ENCODE data around the gene TMEM144. TPM values are rescaled to one million over a fixed set of nuclear protein-coding genes. Genes with fewer than 3 reads are reported as not detected.
"Not testable (repeated sequence)": the region's sequence is repeated elsewhere in the genome, so short reads cannot be mapped to it uniquely, and the experiment has no call there.

Gene TMEM144
- total and polyA plus RNA-seq, 4 donors: 5.2 to 18.9 (median 12.2) TPM

DNA sequence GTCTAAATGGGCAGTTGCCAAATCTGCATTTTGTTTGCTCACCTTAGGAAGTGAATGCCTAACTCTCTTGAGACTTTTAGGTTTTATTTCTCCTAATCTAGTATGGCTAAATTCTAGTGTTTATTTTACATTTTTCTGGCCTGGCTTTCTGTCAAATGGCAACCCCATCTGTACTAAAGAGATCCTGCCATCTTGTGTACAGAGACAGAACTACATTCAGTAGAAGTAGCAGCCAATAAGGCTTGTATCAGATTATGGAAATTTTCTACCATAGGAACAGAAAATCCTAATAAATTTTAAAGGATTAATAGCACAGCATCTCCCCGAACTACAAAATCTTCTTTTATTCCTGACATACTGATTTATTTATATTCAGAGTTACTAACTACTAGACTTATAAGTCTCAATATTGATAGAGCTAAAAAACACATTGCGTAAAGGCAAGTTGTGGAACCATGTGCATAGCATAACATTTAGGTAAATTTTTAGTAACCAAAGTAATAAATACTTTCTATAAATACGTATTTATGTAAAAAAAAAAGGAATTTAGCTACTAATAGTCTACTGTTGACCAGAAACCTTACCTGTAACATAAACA lies 45.5 kb downstream of the TMEM144 start:
- Histone ChIP-seq H3K4me3 (ENCODE audit: low read length in 2 of 2) (no peak overlapping the region), H3K9me3 (ENCODE audit: control insufficient read depth, low read length) (no peaks in the 10 kb centered on the region), H3K27ac (ENCODE audit: low read depth in 1 of 2, low read length in 2 of 2) (no peak overlapping the region), H3K27me3 (ENCODE audit: control insufficient read depth in 1 of 2, insufficient read depth in 2 of 2, low read length in 1 of 2) (no peaks in the 10 kb centered on the region), H3K36me3 (ENCODE audit: control insufficient read depth in 1 of 2, insufficient read depth in 2 of 2, low read length in 1 of 2) (no peaks in the 10 kb centered on the region), H3K4me1 (ENCODE audit: control insufficient read depth in 1 of 2, insufficient read depth in 2 of 2, low read length in 2 of 2) (no peaks in the 10 kb centered on the region)
- peak; percentile 77 for ATAC-seq (ENCODE audit: low FRiP score)
- intact Hi-C loops (cut with DNase I): loop anchor here (2.0 kb wide), 1 partner anchor 263 kb away; no protein-coding TSS in a partner anchor
- no peak for DNase-seq
- WGBS, 2 donors: 36 to 40% methylated on average over 3 of the region's 3 CpGs

DNA sequence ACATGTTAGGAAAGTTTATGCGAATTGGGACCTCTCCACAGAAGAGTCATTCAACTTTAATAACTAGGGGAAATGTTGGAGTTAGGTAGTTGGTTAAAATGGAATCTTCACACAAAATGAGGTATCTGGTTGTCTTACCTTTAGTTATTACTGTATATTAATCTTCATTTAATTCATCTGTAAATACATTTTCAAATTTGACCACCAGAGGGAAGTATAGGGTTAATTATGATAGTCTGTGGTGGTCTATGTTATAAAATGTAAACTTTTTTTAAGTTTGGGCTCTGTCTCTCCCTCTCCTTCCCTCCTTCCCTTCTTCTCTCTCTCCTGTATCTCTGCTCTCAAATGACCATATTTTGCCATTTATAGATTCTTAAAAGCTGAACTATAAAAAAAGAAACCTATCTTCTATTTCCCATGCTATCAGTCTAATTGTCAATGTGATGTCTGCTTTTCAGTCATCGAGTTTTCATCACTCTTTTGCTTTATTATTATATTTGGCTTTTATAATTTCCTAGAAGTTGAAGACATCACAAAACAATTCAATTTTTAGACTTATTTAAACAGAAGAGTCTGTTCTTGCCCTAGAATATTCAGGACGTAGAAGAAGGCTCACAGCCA lies 49.8 kb downstream of the TMEM144 start:
- Histone ChIP-seq H3K4me1 (ENCODE audit: control insufficient read depth in 1 of 2, insufficient read depth in 2 of 2, low read length in 2 of 2) (no peaks in the 10 kb centered on the region), H3K9me3 (ENCODE audit: control insufficient read depth, low read length) (no peaks in the 10 kb centered on the region), H3K4me3 (ENCODE audit: low read length in 2 of 2) (peak overlapping the region in 1 of 2 donors; percentile 34), H3K27ac (ENCODE audit: low read depth in 1 of 2, low read length in 2 of 2) (no peak overlapping the region), H3K27me3 (ENCODE audit: control insufficient read depth in 1 of 2, insufficient read depth in 2 of 2, low read length in 1 of 2) (no peaks in the 10 kb centered on the region), H3K36me3 (ENCODE audit: control insufficient read depth in 1 of 2, insufficient read depth in 2 of 2, low read length in 1 of 2) (no peaks in the 10 kb centered on the region)
- intact Hi-C loops (cut with DNase I): loop anchor here (1.0 to 2.0 kb wide), 2 partner anchors 365 kb away; no protein-coding TSS in a partner anchor
- DNase-seq: no peak
- ATAC-seq (ENCODE audit: low FRiP score): no peak
- 4 to 9% methylated on average over 3 of the region's 3 CpGs for WGBS, 2 donors

DNA sequence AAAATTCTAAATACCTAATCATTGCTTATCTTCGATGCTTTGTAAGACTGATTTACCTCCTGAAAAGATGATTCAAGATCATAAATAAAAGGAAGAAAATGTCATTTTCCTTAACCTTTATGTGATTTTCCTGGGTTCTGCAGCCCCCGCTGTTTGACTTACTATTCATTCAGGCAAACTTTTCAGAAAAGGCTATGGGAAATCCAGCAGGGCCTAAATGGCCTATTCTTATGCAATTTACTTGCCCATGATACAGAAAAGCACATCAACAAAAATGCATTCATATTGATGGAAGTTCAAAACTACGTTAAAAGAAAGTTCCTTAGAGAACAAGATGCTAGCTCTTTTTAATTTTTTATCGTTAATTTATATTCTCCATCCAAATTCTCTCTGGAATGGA lies 51.2 kb downstream of the TMEM144 start:
- H3K27me3 ChIP-seq (ENCODE audit: control insufficient read depth in 1 of 2, insufficient read depth in 2 of 2, low read length in 1 of 2): no peaks in the 10 kb centered on the region
- 92% methylated on average over 4 of the region's 4 CpGs for WGBS, 2 donors
- intact Hi-C loops (cut with DNase I): loop anchor here in 1 of 2 donors (2.0 kb wide), 1 partner anchor 363 kb away; no protein-coding TSS in a partner anchor
- ATAC-seq (ENCODE audit: low FRiP score): no peak
- no peak overlapping the region for H3K4me3 ChIP-seq (ENCODE audit: low read length in 2 of 2)
- no peaks in the 10 kb centered on the region for H3K36me3 ChIP-seq (ENCODE audit: control insufficient read depth in 1 of 2, insufficient read depth in 2 of 2, low read length in 1 of 2)
- no peaks in the 10 kb centered on the region for H3K4me1 ChIP-seq (ENCODE audit: control insufficient read depth in 1 of 2, insufficient read depth in 2 of 2, low read length in 2 of 2)
- H3K9me3 ChIP-seq (ENCODE audit: control insufficient read depth, low read length): no peaks in the 10 kb centered on the region
- DNase-seq: no peak
- H3K27ac ChIP-seq (ENCODE audit: low read depth in 1 of 2, low read length in 2 of 2): no peak overlapping the region

DNA sequence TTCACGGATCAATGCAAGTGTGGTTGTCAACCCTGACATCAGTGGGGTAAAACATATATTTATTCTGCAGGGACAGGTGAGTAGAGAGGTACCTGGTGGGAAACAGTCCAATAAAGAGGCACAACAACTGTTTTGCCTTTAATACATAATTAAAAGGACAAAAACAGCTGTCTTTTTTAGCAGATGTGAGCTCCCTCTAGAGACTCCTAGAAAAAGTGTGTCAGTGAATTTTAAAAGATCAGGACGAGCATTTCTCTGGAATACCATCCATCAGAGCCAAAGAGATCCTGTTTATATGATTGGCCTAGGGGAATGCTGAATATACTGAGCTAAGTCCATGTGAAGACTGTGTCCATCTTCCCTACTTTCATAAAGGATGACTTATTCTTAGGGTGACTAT lies 58.3 kb downstream of the TMEM144 start:
- Histone ChIP-seq H3K36me3 (ENCODE audit: control insufficient read depth in 1 of 2, insufficient read depth in 2 of 2, low read length in 1 of 2) (no peaks in the 10 kb centered on the region), H3K4me1 (ENCODE audit: control insufficient read depth in 1 of 2, insufficient read depth in 2 of 2, low read length in 2 of 2) (no peaks in the 10 kb centered on the region), H3K27me3 (ENCODE audit: control insufficient read depth in 1 of 2, insufficient read depth in 2 of 2, low read length in 1 of 2) (no peaks in the 10 kb centered on the region), H3K27ac (ENCODE audit: low read depth in 1 of 2, low read length in 2 of 2) (no peak overlapping the region), H3K9me3 (ENCODE audit: control insufficient read depth, low read length) (no peaks in the 10 kb centered on the region), H3K4me3 (ENCODE audit: low read length in 2 of 2) (no peak overlapping the region)
- no peak for ATAC-seq (ENCODE audit: low FRiP score)
- intact Hi-C loops (cut with DNase I): no loop called here
- no peak for DNase-seq
- 86 to 88% methylated on average over 2 of the region's 2 CpGs for WGBS, 2 donors

DNA sequence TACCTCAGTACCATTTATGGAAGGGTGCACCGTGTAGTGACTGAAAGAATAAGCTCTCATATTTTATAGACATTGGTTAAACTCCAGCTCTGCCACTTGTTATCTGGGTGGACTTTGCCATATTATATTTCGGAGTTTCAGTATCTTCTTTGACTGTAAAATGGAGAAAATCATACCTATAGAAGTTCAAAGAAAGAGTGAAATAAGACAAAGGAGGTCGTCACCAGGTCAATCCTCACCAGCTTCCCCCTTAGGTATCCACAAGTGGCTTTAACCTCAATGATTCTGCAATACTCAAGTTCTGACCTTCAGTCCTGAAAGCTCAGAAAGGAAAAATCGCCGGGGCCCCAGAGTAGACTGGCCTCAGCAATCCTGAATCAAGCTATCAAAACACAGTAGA lies 64.3 kb downstream of the TMEM144 start:
- WGBS, 2 donors: 87 to 91% methylated on average over 5 of the region's 5 CpGs
- no peak for ATAC-seq (ENCODE audit: low FRiP score)
- no peak overlapping the region for H3K4me3 ChIP-seq (ENCODE audit: low read length in 2 of 2)
- H3K4me1 ChIP-seq (ENCODE audit: control insufficient read depth in 1 of 2, insufficient read depth in 2 of 2, low read length in 2 of 2): no peaks in the 10 kb centered on the region
- intact Hi-C loops (cut with DNase I): no loop called here
- no peak for DNase-seq
- no peaks in the 10 kb centered on the region for H3K36me3 ChIP-seq (ENCODE audit: control insufficient read depth in 1 of 2, insufficient read depth in 2 of 2, low read length in 1 of 2)
- H3K9me3 ChIP-seq (ENCODE audit: control insufficient read depth, low read length): no peaks in the 10 kb centered on the region
- H3K27me3 ChIP-seq (ENCODE audit: control insufficient read depth in 1 of 2, insufficient read depth in 2 of 2, low read length in 1 of 2): no peaks in the 10 kb centered on the region
- H3K27ac ChIP-seq (ENCODE audit: low read depth in 1 of 2, low read length in 2 of 2): no peak overlapping the region

DNA sequence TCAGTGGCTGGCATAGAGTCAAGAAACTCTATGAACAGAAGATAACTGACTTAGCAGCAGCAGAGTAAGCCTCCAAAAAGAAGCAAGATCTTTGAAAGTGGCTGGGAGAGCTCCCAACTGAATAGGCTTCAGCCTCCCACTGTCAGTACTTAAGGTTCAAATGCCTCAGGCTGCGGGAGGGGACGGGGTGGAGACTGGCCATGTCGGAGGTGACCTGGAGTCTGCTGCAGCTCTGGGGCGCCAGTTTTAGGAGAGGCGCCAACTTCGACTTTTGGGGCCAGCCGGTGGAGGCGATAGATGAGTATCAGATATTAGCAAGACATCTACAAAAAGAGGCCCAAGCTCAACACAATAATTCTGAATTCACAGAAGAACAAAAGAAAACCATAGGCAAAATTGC lies 67.3 kb downstream of the TMEM144 start:
- H3K9me3 ChIP-seq (ENCODE audit: control insufficient read depth, low read length): no peaks in the 10 kb centered on the region
- H3K4me1 ChIP-seq (ENCODE audit: control insufficient read depth in 1 of 2, insufficient read depth in 2 of 2, low read length in 2 of 2): no peaks in the 10 kb centered on the region
- intact Hi-C loops (cut with DNase I): no loop called here
- H3K27ac ChIP-seq (ENCODE audit: low read depth in 1 of 2, low read length in 2 of 2): no peak overlapping the region
- H3K4me3 ChIP-seq (ENCODE audit: low read length in 2 of 2): no peak overlapping the region
- DNase-seq (no peak), ATAC-seq (ENCODE audit: low FRiP score) (no peak)
- WGBS, 2 donors: 96 to 98% methylated on average over 8 of the region's 8 CpGs
- H3K36me3 ChIP-seq (ENCODE audit: control insufficient read depth in 1 of 2, insufficient read depth in 2 of 2, low read length in 1 of 2): no peaks in the 10 kb centered on the region
- H3K27me3 ChIP-seq (ENCODE audit: control insufficient read depth in 1 of 2, insufficient read depth in 2 of 2, low read length in 1 of 2): no peaks in the 10 kb centered on the region

DNA sequence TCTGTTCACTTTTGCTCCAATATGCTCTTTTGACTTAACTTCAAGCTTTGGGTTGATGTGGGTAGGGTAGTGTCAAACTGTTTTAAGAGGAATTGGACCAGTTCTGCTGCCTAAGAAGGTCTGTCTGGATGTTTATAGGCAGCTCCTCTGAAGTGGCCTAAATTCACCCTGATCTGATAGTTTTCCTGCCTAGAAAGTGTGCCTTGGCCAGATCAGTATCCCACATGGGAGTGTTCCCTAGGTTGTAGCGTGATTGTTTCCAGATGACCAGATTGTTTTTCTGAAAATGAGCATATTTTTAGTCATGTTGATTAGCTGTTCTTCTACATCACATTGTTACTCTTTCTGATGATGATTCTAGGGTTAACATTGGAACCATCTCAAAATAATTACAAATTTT lies 68.8 kb downstream of the TMEM144 start:
- H3K4me1 ChIP-seq (ENCODE audit: control insufficient read depth in 1 of 2, insufficient read depth in 2 of 2, low read length in 2 of 2); ATAC-seq (ENCODE audit: low FRiP score); intact Hi-C loops (cut with DNase I); DNase-seq; H3K27ac ChIP-seq (ENCODE audit: low read depth in 1 of 2, low read length in 2 of 2); H3K9me3 ChIP-seq (ENCODE audit: control insufficient read depth, low read length); H3K4me3 ChIP-seq (ENCODE audit: low read length in 2 of 2); H3K27me3 ChIP-seq (ENCODE audit: control insufficient read depth in 1 of 2, insufficient read depth in 2 of 2, low read length in 1 of 2); H3K36me3 ChIP-seq (ENCODE audit: control insufficient read depth in 1 of 2, insufficient read depth in 2 of 2, low read length in 1 of 2): not testable (repeated sequence)
- WGBS, 2 donors: 92 to 93% methylated on average over 1 of the region's 1 CpG

DNA sequence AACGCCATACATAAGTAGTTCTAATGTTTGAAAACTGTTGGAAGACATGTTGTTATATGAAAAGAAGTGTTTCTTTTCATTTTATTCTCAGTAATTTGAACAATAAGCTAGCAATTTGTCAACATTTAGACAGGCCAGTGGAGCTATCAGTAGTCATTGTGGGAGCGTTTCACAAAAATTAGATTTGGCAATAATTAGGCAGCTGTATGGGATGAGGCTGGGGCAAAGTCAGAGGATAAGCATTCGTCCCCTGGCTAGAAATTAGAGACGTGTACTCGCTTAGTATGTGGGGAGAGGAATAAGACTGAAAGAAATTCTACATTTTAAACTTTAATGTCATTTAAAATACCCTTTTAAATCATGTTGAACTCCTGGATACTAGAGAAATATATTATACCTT lies 70.6 kb downstream of the TMEM144 start:
- DNase-seq (no peak), ATAC-seq (ENCODE audit: low FRiP score) (no peak)
- WGBS, 2 donors: 86 to 87% methylated on average over 5 of the region's 5 CpGs
- no peaks in the 10 kb centered on the region for H3K36me3 ChIP-seq (ENCODE audit: control insufficient read depth in 1 of 2, insufficient read depth in 2 of 2, low read length in 1 of 2)
- intact Hi-C loops (cut with DNase I): no loop called here
- no peaks in the 10 kb centered on the region for H3K9me3 ChIP-seq (ENCODE audit: control insufficient read depth, low read length)
- H3K27me3 ChIP-seq (ENCODE audit: control insufficient read depth in 1 of 2, insufficient read depth in 2 of 2, low read length in 1 of 2): no peaks in the 10 kb centered on the region
- H3K27ac ChIP-seq (ENCODE audit: low read depth in 1 of 2, low read length in 2 of 2): no peak overlapping the region
- no peak overlapping the region for H3K4me3 ChIP-seq (ENCODE audit: low read length in 2 of 2)
- no peaks in the 10 kb centered on the region for H3K4me1 ChIP-seq (ENCODE audit: control insufficient read depth in 1 of 2, insufficient read depth in 2 of 2, low read length in 2 of 2)

DNA sequence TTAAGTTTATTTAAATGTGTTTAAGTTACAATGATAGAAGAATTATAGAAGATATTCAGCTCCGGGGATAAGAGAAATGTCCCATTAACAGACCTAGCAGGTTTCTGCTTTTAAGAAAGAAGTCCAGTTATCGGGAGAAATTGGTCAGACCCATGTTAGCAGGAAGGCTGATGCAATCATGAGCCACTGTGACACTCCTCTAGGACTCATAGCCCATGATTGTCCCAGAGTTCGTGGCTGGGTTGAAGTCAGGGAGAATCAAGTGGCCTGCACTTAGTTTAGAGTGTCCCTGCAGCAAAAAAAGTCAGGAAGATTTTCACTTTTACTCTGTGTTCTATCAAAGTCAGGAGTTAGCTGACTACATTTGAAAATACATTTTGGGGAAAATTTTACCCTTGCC lies 72.0 kb downstream of the TMEM144 start:
- Histone ChIP-seq H3K4me1 (ENCODE audit: control insufficient read depth in 1 of 2, insufficient read depth in 2 of 2, low read length in 2 of 2) (no peaks in the 10 kb centered on the region), H3K9me3 (ENCODE audit: control insufficient read depth, low read length) (no peaks in the 10 kb centered on the region), H3K27ac (ENCODE audit: low read depth in 1 of 2, low read length in 2 of 2) (no peak overlapping the region), H3K36me3 (ENCODE audit: control insufficient read depth in 1 of 2, insufficient read depth in 2 of 2, low read length in 1 of 2) (no peaks in the 10 kb centered on the region), H3K4me3 (ENCODE audit: low read length in 2 of 2) (no peak overlapping the region), H3K27me3 (ENCODE audit: control insufficient read depth in 1 of 2, insufficient read depth in 2 of 2, low read length in 1 of 2) (no peaks in the 10 kb centered on the region)
- no peak for DNase-seq
- intact Hi-C loops (cut with DNase I): no loop called here
- WGBS, 2 donors: 79 to 83% methylated on average over 3 of the region's 3 CpGs
- ATAC-seq (ENCODE audit: low FRiP score): no peak

Measured in aorta (tissue), 5 donors.